Epithelial cell of alveolus of lung (primary cell): ENCODE measurements around the gene PHRF1. TPM values are rescaled to one million over a fixed set of nuclear protein-coding genes. Genes with fewer than 3 reads are reported as not detected.

Source experiments
- total RNA-seq: library from RNA; depleted of rRNA; stranded (reverse); fragments of >200 nt; gene quantifications from 2 replicates; pipeline ENCODE4 v1.2.1, GENCODE V29; 2015

PHRF1 gene
- total RNA-seq = 17.1 and 30.9 TPM in 2 replicates

GRCh38 chr11:575996-576768 lies at the start of gene PHRF1:
PHRF1 (plus strand) TSS chr11:576470; CDS start chr11:581513, 5,043 bp downstream.

DNA sequence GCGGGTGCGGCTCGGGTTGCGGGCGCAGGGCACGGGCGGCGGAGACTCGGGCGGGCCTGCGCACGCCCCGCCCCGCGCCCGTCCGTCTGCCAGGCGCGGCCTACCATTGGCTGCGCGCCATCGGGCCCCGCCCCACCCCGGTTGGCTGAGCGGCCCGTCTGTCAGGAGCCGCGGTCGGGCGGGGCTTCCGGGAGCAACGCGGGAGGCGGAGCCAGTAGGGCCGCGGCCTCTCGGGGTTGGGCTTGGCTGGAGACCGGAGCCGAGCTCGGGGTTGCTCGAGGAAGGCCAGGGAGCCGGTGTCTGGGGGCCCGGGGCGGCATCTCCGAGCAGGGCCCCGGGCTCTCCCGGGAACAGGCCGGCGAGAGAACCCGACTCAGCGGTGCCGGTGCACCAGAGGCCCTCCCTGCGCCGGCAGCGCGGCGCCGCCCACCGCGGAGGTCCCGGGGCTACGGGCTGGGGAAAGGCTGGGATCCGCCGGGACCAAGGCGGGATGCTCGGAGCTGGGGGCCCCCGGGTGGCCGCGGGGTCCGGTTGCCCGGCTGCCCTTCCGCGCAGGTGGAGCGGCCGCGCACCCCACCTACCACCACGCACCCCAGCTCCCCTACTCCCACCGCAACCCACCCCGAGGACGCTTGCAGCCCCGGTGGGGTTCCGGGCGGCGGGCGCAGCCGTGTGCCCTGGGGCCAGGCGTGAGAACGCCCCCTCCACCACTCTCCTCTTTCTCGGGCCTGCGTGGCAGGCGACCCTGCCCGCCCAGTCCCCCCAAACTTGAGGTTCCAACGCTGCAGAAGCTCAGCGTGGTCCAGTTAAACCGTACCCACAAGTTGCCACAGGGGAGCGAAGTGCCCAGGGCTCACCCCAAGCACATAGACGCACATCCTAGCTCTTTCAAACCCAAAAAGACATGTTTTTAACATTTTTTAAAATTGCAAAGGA lies 40.5 kb upstream of the PHRF1 start, which contains the start of gene HRAS:
HRAS (minus strand) TSS at position 58 of the 936 bp plus-strand sequence.

GRCh38 chr11:536841-537621 lies 39.2 kb upstream of the PHRF1 start, which contains the start of gene LRRC56:
LRRC56 (plus strand) TSS chr11:537527; CDS start chr11:540685, 3,158 bp downstream.

DNA sequence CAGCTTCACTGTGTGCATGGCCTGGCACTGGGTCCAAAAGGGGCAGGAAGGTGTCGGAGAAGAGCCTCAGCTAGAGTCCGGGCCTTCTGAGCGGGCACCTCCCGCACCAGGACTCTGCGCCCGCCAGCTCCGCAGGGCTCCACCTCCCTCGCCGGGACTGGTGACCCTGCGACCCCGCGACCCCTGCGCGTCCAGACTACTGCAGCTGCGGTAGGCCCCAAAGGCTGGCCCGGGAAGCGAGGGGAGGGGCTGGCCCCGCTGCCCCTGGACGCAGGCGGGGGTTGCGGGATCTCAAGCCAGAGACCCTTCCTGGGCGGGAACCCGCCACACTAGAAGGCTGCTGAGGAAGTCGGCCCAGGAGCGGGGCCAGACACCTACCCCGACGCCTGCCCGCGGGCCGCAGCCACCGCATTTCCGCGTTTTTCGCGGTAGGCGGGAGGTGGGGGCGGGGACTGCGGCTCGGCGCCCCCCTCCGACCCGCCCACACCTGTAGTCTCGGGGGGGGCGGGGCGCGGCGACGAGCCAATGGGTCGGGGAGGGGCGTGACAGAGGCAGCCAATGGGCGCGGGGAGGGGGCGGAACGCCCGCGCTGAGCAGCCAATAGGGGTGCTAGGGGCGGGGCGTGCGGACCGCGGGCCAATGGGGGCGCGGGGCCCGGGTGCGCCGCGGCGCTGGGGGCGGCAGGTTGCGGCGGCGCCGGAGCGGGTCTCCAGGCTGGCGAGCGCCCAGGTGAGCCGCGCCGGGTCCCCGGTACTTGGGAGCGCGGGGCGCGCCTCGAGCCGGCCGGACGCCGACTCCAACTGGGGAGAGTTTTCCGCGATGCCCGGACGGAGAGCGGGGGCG lies 15.7 kb upstream of the PHRF1 start, which contains the start of the genes LMNTD2 and RASSF7:
LMNTD2 (minus strand) TSS at position 434 of the 843 bp plus-strand sequence; CDS start at position 412, 22 bp downstream.
RASSF7 (plus strand) TSS at position 666 of the 843 bp plus-strand sequence. CDS start 799 bp downstream, outside the sequence.

GRCh38 chr11:615504-616319 lies 39.4 kb downstream of the PHRF1 start, which contains the start of gene IRF7:
IRF7 (minus strand) TSS chr11:615950; CDS start chr11:615364, 586 bp downstream.

GRCh38 chr11:624705-625635 lies 48.7 kb downstream of the PHRF1 start, which contains the start of gene CDHR5:
CDHR5 (minus strand) TSS chr11:624955; CDS start chr11:624902, 53 bp downstream.

DNA sequence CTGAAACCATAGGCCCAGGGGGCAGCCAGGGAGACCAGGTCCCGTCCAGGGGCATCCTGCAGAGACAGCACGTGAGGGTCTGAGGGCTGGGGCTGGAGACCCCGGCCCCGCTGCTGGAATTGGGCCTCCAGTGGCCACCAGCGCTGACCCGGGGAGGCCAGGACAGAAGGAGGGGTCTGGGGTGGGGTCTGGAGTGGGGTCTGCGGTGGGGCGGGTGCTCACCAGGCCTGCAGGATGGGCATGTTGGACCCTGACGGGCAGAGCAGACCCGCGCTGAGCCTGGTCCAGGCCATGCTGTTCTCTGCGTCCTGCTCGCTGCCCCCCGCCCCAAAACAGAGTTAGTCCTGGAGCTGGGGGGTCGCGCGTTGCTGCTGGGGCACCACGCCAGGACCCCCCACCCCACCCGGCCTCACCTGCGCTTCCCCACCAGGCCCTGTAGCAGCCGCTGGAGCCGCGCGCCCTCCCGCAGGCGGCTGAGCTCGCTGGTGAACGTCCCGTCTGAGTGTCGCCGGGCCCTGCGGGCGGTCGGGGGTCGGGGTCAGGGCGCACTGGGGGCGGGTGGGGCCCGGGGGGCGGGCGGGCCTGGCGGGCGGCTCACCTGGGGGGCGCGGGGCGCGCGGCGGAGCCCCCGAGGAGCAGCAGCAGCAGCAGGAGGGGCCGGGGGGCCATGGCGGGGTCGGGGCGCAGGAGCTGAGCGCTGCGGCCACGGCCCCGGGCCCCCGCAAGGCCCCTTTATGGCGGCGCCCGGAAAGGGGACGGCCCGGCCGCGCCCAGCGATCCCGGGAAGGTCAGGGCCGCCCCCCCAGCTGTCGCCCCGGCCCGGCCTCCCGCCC lies 50.4 kb downstream of the PHRF1 start, which contains the start of gene SCT:
SCT (minus strand) TSS at position 707 of the 833 bp plus-strand sequence; CDS start at position 669, 38 bp downstream.

DNA sequence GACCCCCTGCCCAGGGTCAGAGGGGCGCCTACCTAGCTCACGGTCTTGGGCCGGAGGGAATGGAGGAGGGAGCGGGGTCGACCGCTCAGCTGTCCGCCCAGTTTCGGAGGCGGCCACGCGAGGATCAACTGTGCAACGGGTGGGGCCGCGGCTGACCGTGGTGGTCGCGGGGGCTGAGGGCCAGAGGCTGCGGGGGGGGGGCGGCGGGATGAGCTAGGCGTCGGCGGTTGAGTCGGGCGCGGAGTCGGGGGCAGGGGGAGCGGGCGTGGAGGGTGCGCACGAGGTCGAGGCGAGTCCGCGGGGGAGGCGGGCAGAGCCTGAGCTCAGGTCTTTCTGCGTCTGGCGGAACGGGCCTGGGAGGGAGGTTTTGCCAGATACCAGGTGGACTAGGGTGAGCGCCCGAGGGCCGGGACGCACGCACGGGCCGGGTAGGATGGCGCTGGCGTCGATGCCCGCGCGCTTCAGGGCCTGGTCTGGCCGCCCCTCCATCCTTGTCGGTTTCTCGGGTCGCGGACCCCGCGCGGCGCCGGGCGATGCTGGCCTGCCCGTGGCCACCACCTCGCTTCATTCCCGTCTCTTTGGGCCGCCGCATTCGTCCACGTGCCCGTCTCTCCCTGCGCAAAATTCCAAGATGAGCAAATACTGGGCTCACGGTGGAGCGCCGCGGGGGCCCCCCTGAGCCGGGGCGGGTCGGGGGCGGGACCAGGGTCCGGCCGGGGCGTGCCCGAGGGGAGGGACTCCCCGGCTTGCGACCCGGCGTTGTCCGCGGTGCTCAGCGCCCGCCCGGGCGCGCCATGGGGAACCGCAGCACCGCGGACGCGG lies 60.5 kb downstream of the PHRF1 start, which contains the start of gene DRD4:
DRD4 (plus strand) TSS at position 759 of the 822 bp plus-strand sequence; CDS start at position 795, 36 bp downstream.

Other genes starting within 250 kb of the PHRF1 start
- 14.4 and 50.0 TPM in 2 replicates for gene B4GALNT4, start 207.0 kb upstream of the PHRF1 start, total RNA-seq
- 1.7 and 5.2 TPM in 2 replicates for gene PKP3, start 182.3 kb upstream of the PHRF1 start, total RNA-seq
- 22.4 and 41.8 TPM in 2 replicates for gene SIGIRR, start 161.5 kb upstream of the PHRF1 start, total RNA-seq
- gene ANO9, start 134.5 kb upstream of the PHRF1 start, total RNA-seq = 0.39 TPM in 1 of 2 replicates, not detected in the other
- gene PTDSS2, start 126.2 kb upstream of the PHRF1 start, total RNA-seq = 38.4 and 60.8 TPM in 2 replicates
- gene RNH1, start 69.2 kb upstream of the PHRF1 start, total RNA-seq = 211 and 362 TPM in 2 replicates
- 52.8 and 80.4 TPM in 2 replicates for gene HRAS, start 40.9 kb upstream of the PHRF1 start, total RNA-seq
- 0.26 and 2.6 TPM in 2 replicates for gene LRRC56, start 38.9 kb upstream of the PHRF1 start, total RNA-seq
- 0.39 and 1.2 TPM in 2 replicates for gene LMNTD2, start 15.7 kb upstream of the PHRF1 start, total RNA-seq
- gene RASSF7, start 15.5 kb upstream of the PHRF1 start, total RNA-seq = 6.8 and 8.1 TPM in 2 replicates
- gene IRF7, start 39.5 kb downstream of the PHRF1 start, total RNA-seq = 13.3 and 28.1 TPM in 2 replicates
- 0.26 TPM in 1 of 2 replicates, not detected in the other for gene CDHR5, start 48.5 kb downstream of the PHRF1 start, total RNA-seq
- gene SCT, start 50.7 kb downstream of the PHRF1 start, total RNA-seq = not detected in 2 replicates
- gene DRD4, start 60.8 kb downstream of the PHRF1 start, total RNA-seq = not detected in 2 replicates
- 21.5 and 33.3 TPM in 2 replicates for gene DEAF1, start 118.8 kb downstream of the PHRF1 start, total RNA-seq
- 12.5 and 63.3 TPM in 2 replicates for gene TMEM80, start 119.3 kb downstream of the PHRF1 start, total RNA-seq
- 17.9 and 20.8 TPM in 2 replicates for gene EPS8L2, start 129.8 kb downstream of the PHRF1 start, total RNA-seq
- 172 and 222 TPM in 2 replicates for gene TALDO1, start 171.0 kb downstream of the PHRF1 start, total RNA-seq
- 15.1 and 24.4 TPM in 2 replicates for gene GATD1, start 201.0 kb downstream of the PHRF1 start, total RNA-seq
- 2.2 and 3.8 TPM in 2 replicates for gene CEND1, start 213.6 kb downstream of the PHRF1 start, total RNA-seq
- 9.7 and 14.5 TPM in 2 replicates for gene SLC25A22, start 221.8 kb downstream of the PHRF1 start, total RNA-seq
- gene PIDD1, start 228.8 kb downstream of the PHRF1 start, total RNA-seq = 13.7 and 27.5 TPM in 2 replicates
- gene RPLP2, start 233.5 kb downstream of the PHRF1 start, total RNA-seq = 326 and 769 TPM in 2 replicates
- gene PNPLA2, start 242.4 kb downstream of the PHRF1 start, total RNA-seq = 16.7 and 39.5 TPM in 2 replicates